Activated CD4-positive, alpha-beta memory T cell treated with anti-CD3 and anti-CD28 coated beads for 36 hours (primary cell): Measurements from ENCODE around the gene MVB12B. TPM values are rescaled to one million over a fixed set of nuclear protein-coding genes. Genes with fewer than 3 reads are reported as not detected.

Source experiments
- CTCF ChIA-PET: fragments of 350-600 bp; sonication (Branson Sonifier 250); formaldehyde crosslinking; loops from one replicate; lab custom pipeline; 2021; ENCODE audit warnings: antibody characterized with exemption, inconsistent platforms; lab: Charles Lee
- POLR2A ChIA-PET: fragments of 350-600 bp; sonication (Branson Sonifier 250); formaldehyde crosslinking; loops from one replicate; lab custom pipeline; 2021; ENCODE audit warnings: antibody characterized with exemption; lab: Charles Lee
- DNase-seq: peaks from one replicate; pipeline ENCODE4 v3.0.0-alpha.2; 2020
- H3K27ac Mint-ChIP-seq: one replicate; pipeline ENCODE4 v1.8.0; 2021; ENCODE audit warnings: mixed read lengths
- H3K27me3 Mint-ChIP-seq: one replicate; pipeline ENCODE4 v1.8.0; 2021; ENCODE audit warnings: mixed read lengths
- H3K36me3 Mint-ChIP-seq: one replicate; pipeline ENCODE4 v1.8.0; 2021; ENCODE audit warnings: mixed read lengths
- H3K4me1 Mint-ChIP-seq: one replicate; pipeline ENCODE4 v1.8.0; 2021; ENCODE audit warnings: low read depth, mixed read lengths
- H3K4me3 Mint-ChIP-seq: one replicate; pipeline ENCODE4 v1.8.0; 2021; ENCODE audit warnings: mild to moderate bottlenecking, mixed read lengths
- H3K9me3 Mint-ChIP-seq: one replicate; pipeline ENCODE4 v1.8.0; 2021; ENCODE audit warnings: mixed read lengths
- intact Hi-C: fragments of 100-400 bp; cut with micrococcal nuclease; formaldehyde crosslinking; loops from one replicate; pipeline ENCODE4 v1.15.1; 2023
- total RNA-seq, 2 experiments: library from RNA; stranded (reverse); gene quantifications; one replicate each; pipeline ENCODE4 v1.2.3, GENCODE V29; 2021

MVB12B gene
- total RNA-seq, 2 experiments from 2014 or later = 1.1 to 1.4 TPM

GRCh38 chr9:126457890-126458289 is 131.3 kb downstream of the MVB12B start:
- Mint-ChIP-seq H3K9me3 (no peaks in the 10 kb centered on the region), H3K4me3 (no peak overlapping the region), H3K4me1 (no peaks in the 10 kb centered on the region), H3K27me3 (no peaks in the 10 kb centered on the region), H3K36me3 (no peaks in the 10 kb centered on the region), H3K27ac (no peak overlapping the region)
- ChIA-PET POLR2A (no interaction called here), CTCF (no interaction called here)
- intact Hi-C loops = no loop called here
- DNase-seq = no peak

GRCh38 chr9:126459126-126459525 is 132.5 kb downstream of the MVB12B start:
- CTCF ChIA-PET = no interaction called here
- intact Hi-C loops = no loop called here
- no peak for DNase-seq
- no peaks in the 10 kb centered on the region for H3K36me3 Mint-ChIP-seq
- no peak overlapping the region for H3K4me3 Mint-ChIP-seq
- H3K4me1 Mint-ChIP-seq = no peaks in the 10 kb centered on the region
- POLR2A ChIA-PET = no interaction called here
- H3K27ac Mint-ChIP-seq = no peak overlapping the region
- H3K9me3 Mint-ChIP-seq = no peaks in the 10 kb centered on the region
- H3K27me3 Mint-ChIP-seq = no peaks in the 10 kb centered on the region

DNA sequence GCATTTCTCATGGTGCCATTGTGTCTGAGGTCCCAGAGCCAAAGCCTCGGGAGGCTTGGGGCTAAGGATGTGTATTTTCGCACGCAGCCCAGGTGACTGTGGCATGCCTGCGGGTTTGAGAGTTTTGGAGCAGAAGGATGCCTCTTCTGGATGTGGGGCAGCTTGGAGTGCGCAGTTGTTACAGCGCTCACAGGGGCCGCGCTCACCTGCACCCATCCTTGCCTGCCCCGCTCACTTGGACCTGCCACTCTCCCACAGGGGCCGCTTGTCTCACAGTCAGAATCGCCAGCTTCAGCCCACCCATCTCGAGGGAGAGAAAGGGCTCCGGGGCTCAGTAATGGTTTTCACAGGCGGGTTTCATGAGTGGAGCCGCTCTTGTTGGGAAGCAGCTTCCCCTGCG is 132.9 kb downstream of the MVB12B start:
- H3K36me3 Mint-ChIP-seq = no peaks in the 10 kb centered on the region
- ChIA-PET CTCF (interaction anchor here (0.6 kb wide), 1 partner anchor 62 kb away, joined by 3 read pairs; no protein-coding TSS in a partner anchor), POLR2A (no interaction called here)
- H3K27me3 Mint-ChIP-seq = no peaks in the 10 kb centered on the region
- no peak overlapping the region for H3K4me3 Mint-ChIP-seq
- H3K9me3 Mint-ChIP-seq = no peaks in the 10 kb centered on the region
- intact Hi-C loops = no loop called here
- peak; percentile 2 for DNase-seq
- no peak overlapping the region for H3K27ac Mint-ChIP-seq
- H3K4me1 Mint-ChIP-seq = no peaks in the 10 kb centered on the region

DNA sequence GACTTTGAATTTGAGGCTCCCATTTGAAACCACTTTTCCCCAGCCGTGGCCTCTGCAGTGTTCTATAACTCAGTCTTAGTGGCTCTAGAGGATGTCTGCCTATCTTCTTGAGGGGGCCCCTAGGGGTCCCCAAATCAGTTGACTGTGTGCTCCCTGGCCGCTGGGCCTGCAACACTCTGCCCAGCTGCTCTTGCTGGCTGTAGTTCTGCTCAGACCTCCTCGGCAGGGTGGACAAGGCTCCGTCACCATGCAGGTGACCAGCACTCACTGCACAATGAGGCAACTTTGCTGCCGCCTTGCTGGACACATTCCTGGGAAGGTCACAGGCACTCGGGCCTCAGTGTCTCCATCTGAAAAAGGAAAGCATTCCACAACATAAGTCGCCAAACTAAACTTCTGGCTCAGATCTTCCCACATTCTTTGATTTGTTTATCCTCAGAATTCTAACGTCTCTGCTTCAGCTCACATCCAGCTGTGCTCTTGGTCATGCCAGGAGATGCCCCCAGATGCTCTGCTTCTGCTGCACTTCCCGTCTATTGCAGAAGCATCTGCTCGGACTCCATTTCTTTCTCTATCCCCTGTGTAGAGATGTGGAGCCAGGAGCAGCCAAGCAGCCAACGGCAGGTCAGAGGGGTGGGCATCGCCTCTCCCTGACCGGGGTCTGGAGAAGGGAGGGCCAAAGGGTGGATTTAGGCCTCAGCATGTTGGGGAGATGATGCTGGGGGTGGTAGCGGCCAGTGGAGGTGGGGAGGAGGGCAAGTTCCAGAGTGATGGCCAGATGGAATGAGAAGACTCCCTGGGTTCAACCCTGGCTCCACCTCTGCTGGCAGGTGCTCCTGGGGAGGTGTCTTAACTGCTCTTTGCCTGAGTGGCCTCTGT is 133.6 kb downstream of the MVB12B start:
- Mint-ChIP-seq H3K27me3 (no peaks in the 10 kb centered on the region), H3K9me3 (no peaks in the 10 kb centered on the region), H3K4me3 (no peak overlapping the region), H3K27ac (no peak overlapping the region), H3K36me3 (no peaks in the 10 kb centered on the region), H3K4me1 (no peaks in the 10 kb centered on the region)
- DNase-seq = peak; percentile 2
- intact Hi-C loops = no loop called here
- ChIA-PET CTCF (interaction anchor here (0.6 to 0.7 kb wide), 2 partner anchors 62 to 177 kb away, joined by 3 read pairs; no protein-coding TSS in a partner anchor), POLR2A (no interaction called here)

DNA sequence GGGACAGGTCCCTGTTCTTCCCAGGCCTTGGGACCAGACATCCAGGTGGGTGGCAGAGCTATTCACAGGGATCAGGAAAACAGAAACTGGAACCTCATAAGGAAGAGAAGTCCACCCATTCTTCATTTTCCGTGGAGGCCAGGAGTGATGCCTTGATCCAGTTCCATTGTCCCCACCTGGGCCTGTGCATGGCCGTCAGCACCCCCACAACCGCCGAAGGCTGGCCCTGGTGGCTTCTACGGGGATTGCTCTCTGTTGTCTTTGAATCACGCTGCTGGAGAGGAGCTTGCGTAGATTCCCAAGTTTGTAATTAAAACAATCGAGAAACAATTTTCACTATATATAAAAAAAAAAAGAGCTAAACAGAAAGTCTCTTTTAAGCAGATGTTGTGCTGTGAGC is 134.4 kb downstream of the MVB12B start:
- Mint-ChIP-seq H3K4me3 (no peak overlapping the region), H3K27ac (no peak overlapping the region), H3K4me1 (no peaks in the 10 kb centered on the region), H3K27me3 (no peaks in the 10 kb centered on the region), H3K36me3 (no peaks in the 10 kb centered on the region), H3K9me3 (no peaks in the 10 kb centered on the region)
- POLR2A ChIA-PET = no interaction called here
- intact Hi-C loops = no loop called here
- no peak for DNase-seq
- CTCF ChIA-PET = interaction anchor here (3.8 kb wide), 1 partner anchor 62 kb away, joined by 14 read pairs; no protein-coding TSS in a partner anchor

GRCh38 chr9:126461608-126462007 is 135.0 kb downstream of the MVB12B start:
- intact Hi-C loops = no loop called here
- Mint-ChIP-seq H3K27me3 (no peaks in the 10 kb centered on the region), H3K4me1 (no peaks in the 10 kb centered on the region), H3K9me3 (no peaks in the 10 kb centered on the region), H3K36me3 (no peaks in the 10 kb centered on the region), H3K4me3 (no peak overlapping the region), H3K27ac (no peak overlapping the region)
- ChIA-PET CTCF (interaction anchor here (3.8 kb wide), 1 partner anchor 63 kb away, joined by 14 read pairs; no protein-coding TSS in a partner anchor), POLR2A (no interaction called here)
- DNase-seq = peak; percentile 2

GRCh38 chr9:126462617-126463016 is 136.0 kb downstream of the MVB12B start:
- Mint-ChIP-seq H3K4me3 (no peak overlapping the region), H3K36me3 (no peaks in the 10 kb centered on the region), H3K4me1 (no peaks in the 10 kb centered on the region), H3K27me3 (no peaks in the 10 kb centered on the region), H3K27ac (no peak overlapping the region), H3K9me3 (no peaks in the 10 kb centered on the region)
- POLR2A ChIA-PET = no interaction called here
- DNase-seq = no peak
- intact Hi-C loops = no loop called here
- CTCF ChIA-PET = interaction anchor here (0.9 to 3.8 kb wide), 2 partner anchors 20 to 64 kb away, joined by 3 to 14 read pairs; no protein-coding TSS in a partner anchor

DNA sequence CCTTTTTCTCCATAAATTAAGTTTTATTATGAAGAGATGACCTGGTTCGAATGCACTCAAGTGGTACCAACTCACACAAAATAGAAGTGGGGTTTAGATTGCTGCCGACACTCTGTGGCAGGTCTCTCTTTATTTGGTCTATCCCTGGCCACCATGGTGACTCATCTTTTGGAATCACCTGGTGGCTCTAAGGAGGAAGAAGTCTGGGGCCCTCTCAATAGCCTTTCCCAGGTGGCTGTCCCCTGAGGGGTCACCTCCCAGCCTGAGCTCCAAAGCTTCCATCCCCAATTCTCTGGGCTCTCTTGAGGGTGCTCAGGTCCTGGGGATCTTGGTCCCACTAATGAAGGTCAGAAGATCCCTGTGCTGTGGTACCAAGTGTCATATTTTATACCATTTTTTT is 136.8 kb downstream of the MVB12B start:
- no peaks in the 10 kb centered on the region for H3K9me3 Mint-ChIP-seq
- H3K27me3 Mint-ChIP-seq = peaks cover 2% of the 10 kb centered on the region
- no peak for DNase-seq
- CTCF ChIA-PET = interaction anchor here (0.9 to 3.8 kb wide), 3 partner anchors 21 to 64 kb away, joined by 3 to 14 read pairs (median 4); no protein-coding TSS in a partner anchor
- H3K4me3 Mint-ChIP-seq = no peak overlapping the region
- intact Hi-C loops = no loop called here
- peaks cover 5% of the 10 kb centered on the region for H3K4me1 Mint-ChIP-seq
- POLR2A ChIA-PET = no interaction called here
- H3K27ac Mint-ChIP-seq = no peak overlapping the region
- no peaks in the 10 kb centered on the region for H3K36me3 Mint-ChIP-seq

DNA sequence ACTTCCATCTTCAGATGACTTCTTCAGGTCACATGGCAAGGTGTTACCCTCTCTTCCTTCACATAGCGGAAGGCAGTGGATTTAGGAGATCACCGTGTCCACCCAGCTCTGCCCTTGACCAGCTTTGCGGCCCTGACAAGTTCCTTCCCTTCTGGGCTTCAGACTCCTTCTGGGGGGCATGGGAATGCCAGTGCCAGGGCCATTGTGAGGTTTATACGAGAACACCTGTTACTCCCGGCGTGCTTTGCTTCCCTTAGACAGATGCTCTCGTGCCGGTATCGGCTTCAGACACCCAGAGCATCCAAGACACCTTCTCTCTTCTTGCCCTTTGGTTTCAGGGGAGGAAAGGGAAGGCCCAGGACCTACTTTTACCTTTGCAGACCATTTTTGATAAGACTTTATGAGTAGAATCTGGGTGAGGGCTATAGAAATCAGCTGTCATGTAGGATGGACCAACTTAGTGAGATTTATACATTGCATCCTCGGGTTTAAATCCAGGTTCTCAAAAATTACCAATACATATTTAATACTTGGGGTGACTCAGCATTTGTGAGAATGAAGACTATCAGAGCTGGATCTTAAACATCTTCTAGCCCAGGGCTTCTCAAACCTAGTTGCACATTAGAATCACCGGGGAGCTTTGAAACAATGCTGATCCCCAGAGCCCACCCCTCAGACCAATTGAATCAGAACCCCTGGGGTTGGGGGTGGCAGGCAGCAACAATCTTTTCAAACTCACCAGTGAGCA is 138.2 kb downstream of the MVB12B start:
- intact Hi-C loops = no loop called here
- H3K27ac Mint-ChIP-seq = no peak overlapping the region
- DNase-seq = no peak
- no peaks in the 10 kb centered on the region for H3K9me3 Mint-ChIP-seq
- POLR2A ChIA-PET = no interaction called here
- H3K4me1 Mint-ChIP-seq = peaks cover 16% of the 10 kb centered on the region
- peaks cover 2% of the 10 kb centered on the region for H3K27me3 Mint-ChIP-seq
- H3K36me3 Mint-ChIP-seq = no peaks in the 10 kb centered on the region
- no peak overlapping the region for H3K4me3 Mint-ChIP-seq
- CTCF ChIA-PET = interaction anchor here (1.4 to 3.8 kb wide), 3 partner anchors 27 to 66 kb away, joined by 4 to 14 read pairs (median 4); no protein-coding TSS in a partner anchor

- H3K36me3 Mint-ChIP-seq = no peaks in the 10 kb centered on the region
- CTCF ChIA-PET = no interaction called here
- no peaks in the 10 kb centered on the region for H3K9me3 Mint-ChIP-seq
- intact Hi-C loops = no loop called here
- H3K4me1 Mint-ChIP-seq = peaks cover 27% of the 10 kb centered on the region
- H3K4me3 Mint-ChIP-seq = no peak overlapping the region
- DNase-seq = no peak
- no peak overlapping the region for H3K27ac Mint-ChIP-seq
- POLR2A ChIA-PET = no interaction called here
- H3K27me3 Mint-ChIP-seq = peaks cover 2% of the 10 kb centered on the region
Measured at GRCh38 chr9:126465977-126466376, 139.3 kb downstream of the MVB12B start.

DNA sequence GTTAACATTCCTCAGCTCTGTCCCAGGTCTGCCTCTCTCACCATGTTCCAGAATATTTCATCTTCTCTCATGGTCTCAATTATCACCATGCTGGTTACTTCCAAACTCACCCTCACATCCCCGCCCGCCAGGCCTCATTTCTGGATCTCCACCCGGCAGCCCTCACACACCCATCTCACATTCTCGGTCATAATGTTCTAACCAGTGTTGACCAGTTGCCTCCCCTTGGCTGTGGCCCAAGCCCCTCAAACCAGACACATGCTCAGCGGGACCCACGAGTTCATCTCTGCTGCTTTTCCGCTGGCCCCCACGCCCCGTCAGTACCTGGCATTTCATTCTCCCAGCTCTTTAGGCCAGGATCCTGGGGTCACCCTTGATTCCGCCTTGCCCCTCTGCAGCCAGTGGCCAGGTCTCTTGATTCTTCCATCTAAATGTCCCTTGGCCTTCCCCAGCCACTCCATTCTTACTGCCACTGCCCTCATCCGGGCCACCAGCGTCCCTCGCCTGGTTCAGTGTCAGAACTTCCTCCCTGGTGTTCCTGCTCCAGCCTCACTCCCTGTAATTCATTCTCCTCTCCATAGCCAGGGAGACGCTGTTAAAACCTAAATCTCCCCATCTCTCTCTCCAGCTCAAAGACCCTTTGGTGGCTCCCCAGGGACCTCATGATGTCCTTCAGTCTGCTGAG is 141.7 kb downstream of the MVB12B start:
- intact Hi-C loops = no loop called here
- peaks cover 48% of the 10 kb centered on the region for H3K4me1 Mint-ChIP-seq
- no peaks in the 10 kb centered on the region for H3K9me3 Mint-ChIP-seq
- no peak overlapping the region for H3K4me3 Mint-ChIP-seq
- H3K36me3 Mint-ChIP-seq = no peaks in the 10 kb centered on the region
- DNase-seq = no peak
- no peak overlapping the region for H3K27ac Mint-ChIP-seq
- ChIA-PET CTCF (interaction anchor here (1.3 to 1.7 kb wide), 2 partner anchors 46 to 90 kb away, joined by 3 to 4 read pairs; no protein-coding TSS in a partner anchor), POLR2A (no interaction called here)
- peaks cover 7% of the 10 kb centered on the region for H3K27me3 Mint-ChIP-seq
